Right atrium auricular region (tissue), 2 donors: ENCODE measurements around the gene SPEF1. TPM values are rescaled to one million over a fixed set of nuclear protein-coding genes. Genes with fewer than 3 reads are reported as not detected.
A peak's percentile ranks its signal among the peaks of the same experiment; 100 is the strongest.

Experiments used
- DNase-seq: peaks from one replicate; pipeline ENCODE4 v3.0.0-alpha.2; 2019; ENCODE audit warnings: low spot score
- H3K27ac ChIP-seq, 2 donors: fragments of 200-600 bp; sonication (generic); 1 replicate in 1 of 2; 2 replicates in 1 of 2; pipeline ENCODE4 v1.5.1; 2016 to 2019
- H3K27me3 ChIP-seq, 2 donors: fragments of 200-600 bp; sonication (generic); one replicate each; pipeline versions ENCODE4 v1.5.1 to v1.6.0; 2017 to 2019
- H3K36me3 ChIP-seq: fragments of 200-600 bp; sonication (generic); one replicate; pipeline ENCODE4 v1.5.1; 2016
- H3K4me1 ChIP-seq, 2 donors: fragments of 200-600 bp; sonication (generic); one replicate each; pipeline versions ENCODE4 v1.5.1 to v1.6.0; 2017 to 2019
- H3K4me3 ChIP-seq, 2 donors: fragments of 200-600 bp; sonication (generic); 1 replicate in 1 of 2; 2 replicates in 1 of 2; pipeline ENCODE4 v1.5.1; 2017 to 2019; ENCODE audit warnings: mild to moderate bottlenecking in 1 of 2, moderate library complexity in 1 of 2
- H3K9me3 ChIP-seq, 2 donors: fragments of 200-600 bp; sonication (generic); one replicate each; pipeline ENCODE4 v1.5.1; 2019
- CTCF ChIP-seq, 2 donors: fragments of 200-600 bp; sonication (generic); IDR thresholded peaks; one replicate each; pipeline ENCODE4 v1.5.1; 2019; ENCODE audit warnings: antibody characterized with exemption in 2 of 2
- total RNA-seq, 2 donors: library from RNA; depleted of rRNA; stranded (reverse); fragments of >200 nt; gene quantifications; one replicate each; pipeline ENCODE4 v1.1.0, GENCODE V29; 2016

The SPEF1 gene
- total RNA-seq, 2 donors from 2014 or later = 0.31 TPM; not detected in 1

DNA sequence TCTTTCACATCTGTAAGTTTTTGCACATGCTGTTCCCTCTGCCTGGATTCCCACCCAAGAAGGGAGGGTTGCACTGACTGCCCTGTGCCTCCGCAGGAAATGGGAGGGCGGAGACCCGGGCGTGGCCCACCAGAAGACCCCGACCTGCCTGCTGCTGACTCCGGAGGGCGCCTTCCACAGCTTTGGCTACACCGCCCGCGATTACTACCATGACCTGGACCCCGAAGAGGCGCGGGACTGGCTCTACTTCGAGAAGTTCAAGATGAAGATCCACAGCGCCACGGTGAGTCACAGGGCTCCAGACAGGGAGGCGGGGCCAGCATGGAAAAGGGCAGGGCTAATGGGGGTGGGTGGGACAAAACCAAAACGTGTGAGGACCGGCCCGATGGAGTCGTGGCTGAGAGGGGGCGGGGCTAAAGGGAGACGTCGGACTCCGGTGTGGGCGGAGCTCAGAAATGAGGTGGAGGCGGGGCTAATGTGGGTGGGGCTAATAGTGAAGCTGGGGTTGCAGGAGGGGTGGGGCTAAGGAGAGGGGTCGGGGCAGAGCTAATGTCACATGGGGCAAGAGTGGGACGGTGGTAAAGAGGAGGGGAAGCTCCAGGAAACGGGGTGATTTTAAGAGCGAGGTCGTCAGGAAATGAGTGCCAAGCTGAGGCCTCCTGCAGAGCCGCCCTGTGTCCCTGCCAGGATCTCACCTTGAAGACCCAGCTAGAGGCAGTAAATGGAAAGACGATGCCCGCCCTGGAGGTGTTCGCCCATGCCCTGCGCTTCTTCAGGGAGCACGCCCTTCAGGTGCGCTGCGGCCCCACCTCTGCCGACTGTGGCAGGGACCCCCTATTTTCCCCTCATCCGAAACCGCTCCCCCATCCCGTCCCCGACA, 36.2 kb downstream of the SPEF1 start:
- Histone ChIP-seq H3K9me3 (no peaks in the 10 kb centered on the region), H3K27me3 (no peaks in the 10 kb centered on the region), H3K4me1 (peaks cover 0 to 31% of the 10 kb centered on the region in 2 donors), H3K27ac (no peak overlapping the region), H3K4me3 (peak overlapping the region in 1 of 2 donors; percentile 2), H3K36me3 (no peaks in the 10 kb centered on the region)
- peak; percentile 70 for DNase-seq
- no peak for TF ChIP-seq CTCF (IDR thresholded peaks at IDR 0.05)

DNA sequence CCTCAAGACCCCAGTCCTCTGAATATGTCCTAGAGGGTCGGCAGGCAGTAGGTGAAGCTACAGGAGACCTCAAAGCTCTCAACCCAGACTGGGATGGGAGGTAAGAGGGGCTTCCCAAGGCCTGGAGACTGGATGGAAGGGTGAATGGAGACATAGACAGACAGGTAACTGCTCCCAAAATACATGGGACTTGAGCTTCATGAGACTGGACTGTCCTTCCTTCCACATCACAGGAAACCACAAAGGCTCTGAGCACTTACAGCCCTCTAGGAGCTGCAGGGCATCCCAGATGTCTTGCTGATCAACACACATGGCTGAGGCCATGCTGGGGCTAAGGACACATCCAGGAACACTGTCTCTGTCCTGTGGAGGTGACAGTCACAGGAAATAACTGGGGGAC, 37.2 kb downstream of the SPEF1 start:
- Histone ChIP-seq H3K36me3 (no peaks in the 10 kb centered on the region), H3K27ac (no peak overlapping the region), H3K4me3 (no peak overlapping the region), H3K4me1 (peaks cover 0 to 29% of the 10 kb centered on the region in 2 donors), H3K27me3 (no peaks in the 10 kb centered on the region), H3K9me3 (no peaks in the 10 kb centered on the region)
- DNase-seq = no peak
- TF ChIP-seq CTCF (IDR thresholded peaks at IDR 0.05) = no peak

- H3K36me3 ChIP-seq = no peaks in the 10 kb centered on the region
- peaks cover 0 to 35% of the 10 kb centered on the region in 2 donors for H3K4me1 ChIP-seq
- no peak overlapping the region for H3K4me3 ChIP-seq
- no peaks in the 10 kb centered on the region for H3K27me3 ChIP-seq
- no peak overlapping the region for H3K27ac ChIP-seq
- no peaks in the 10 kb centered on the region for H3K9me3 ChIP-seq
- no peak for DNase-seq
- no peak for TF ChIP-seq CTCF (IDR thresholded peaks at IDR 0.05)
Measured at GRCh38 chr20:3743251-3743650, 38.0 kb downstream of the SPEF1 start.

- H3K27ac ChIP-seq = no peak overlapping the region
- H3K27me3 ChIP-seq = no peaks in the 10 kb centered on the region
- no peak for DNase-seq
- H3K4me1 ChIP-seq = peaks cover 0 to 45% of the 10 kb centered on the region in 2 donors
- no peak for TF ChIP-seq CTCF (IDR thresholded peaks at IDR 0.05)
- H3K4me3 ChIP-seq = no peak overlapping the region
- no peaks in the 10 kb centered on the region for H3K36me3 ChIP-seq
- H3K9me3 ChIP-seq = no peaks in the 10 kb centered on the region
Measured at GRCh38 chr20:3741836-3742458, 39.3 kb downstream of the SPEF1 start.

- no peaks in the 10 kb centered on the region for H3K9me3 ChIP-seq
- TF ChIP-seq CTCF (IDR thresholded peaks at IDR 0.05) = no peak
- H3K27ac ChIP-seq = peak overlapping the region in 1 of 2 donors; percentile 57
- H3K36me3 ChIP-seq = no peaks in the 10 kb centered on the region
- no peaks in the 10 kb centered on the region for H3K27me3 ChIP-seq
- H3K4me1 ChIP-seq = peaks cover 0 to 45% of the 10 kb centered on the region in 2 donors
- H3K4me3 ChIP-seq = no peak overlapping the region
- DNase-seq = no peak
Measured at GRCh38 chr20:3740615-3741301, 40.5 kb downstream of the SPEF1 start.
